HG02763 (cell line): Measurements from ENCODE around the gene MDFIC.

Experiments
- ATAC-seq: cut with Tn5 transposase; IDR thresholded peaks from one replicate; pipeline ENCODE4 v1.9.1; 2021; ENCODE audit warnings: mild to moderate bottlenecking, moderate library complexity; ENCODE audit not compliant: unreplicated experiment

The MDFIC gene

DNA sequence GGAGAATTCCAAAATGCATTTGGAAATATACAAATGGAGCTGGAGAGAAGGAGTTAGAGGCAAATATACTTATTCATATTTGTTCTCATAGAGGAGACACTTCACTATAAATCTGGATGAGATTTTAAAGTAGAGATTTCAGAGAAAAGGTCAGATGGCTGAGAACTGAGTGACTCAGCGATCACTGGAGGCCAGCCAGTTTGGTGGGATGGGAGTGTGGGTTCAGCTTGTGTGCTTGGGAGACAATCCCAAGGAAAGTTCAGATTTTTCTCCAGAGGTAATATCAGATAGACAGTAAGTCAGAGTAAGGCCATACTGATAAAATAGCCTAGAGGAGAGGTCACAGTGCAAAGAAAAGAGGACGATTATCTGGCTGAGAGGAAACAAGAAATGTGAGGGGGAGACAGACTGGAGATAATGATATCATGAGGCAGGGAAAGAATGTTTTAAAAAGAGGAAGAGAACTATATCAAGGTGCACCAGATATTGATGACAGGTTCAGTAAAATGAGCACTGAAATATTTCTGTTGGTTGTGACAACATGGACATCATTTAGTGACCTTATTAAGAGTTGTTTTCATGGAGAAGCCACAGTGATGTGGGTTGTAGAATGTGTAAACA lies 67.0 kb downstream of the MDFIC start:
- no peak for ATAC-seq

DNA sequence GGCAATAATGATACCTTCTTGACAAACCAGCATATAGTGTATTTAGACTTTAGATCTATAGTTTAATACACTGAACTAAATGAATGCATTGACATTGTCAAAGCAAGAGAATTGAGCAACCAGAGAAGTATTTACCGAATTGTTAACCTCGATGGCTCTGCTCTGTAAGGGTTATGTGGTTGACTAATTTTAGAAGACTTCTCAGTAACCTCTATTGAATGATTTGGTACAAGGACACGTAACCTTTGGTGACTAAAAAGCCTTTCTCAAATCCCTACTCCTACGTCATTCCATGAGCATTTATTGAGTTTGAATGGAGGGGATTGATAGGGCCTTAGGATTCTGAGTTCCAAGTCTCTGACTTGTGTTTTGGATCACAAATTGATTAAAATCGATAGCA lies 67.6 kb downstream of the MDFIC start:
- ATAC-seq = no peak

DNA sequence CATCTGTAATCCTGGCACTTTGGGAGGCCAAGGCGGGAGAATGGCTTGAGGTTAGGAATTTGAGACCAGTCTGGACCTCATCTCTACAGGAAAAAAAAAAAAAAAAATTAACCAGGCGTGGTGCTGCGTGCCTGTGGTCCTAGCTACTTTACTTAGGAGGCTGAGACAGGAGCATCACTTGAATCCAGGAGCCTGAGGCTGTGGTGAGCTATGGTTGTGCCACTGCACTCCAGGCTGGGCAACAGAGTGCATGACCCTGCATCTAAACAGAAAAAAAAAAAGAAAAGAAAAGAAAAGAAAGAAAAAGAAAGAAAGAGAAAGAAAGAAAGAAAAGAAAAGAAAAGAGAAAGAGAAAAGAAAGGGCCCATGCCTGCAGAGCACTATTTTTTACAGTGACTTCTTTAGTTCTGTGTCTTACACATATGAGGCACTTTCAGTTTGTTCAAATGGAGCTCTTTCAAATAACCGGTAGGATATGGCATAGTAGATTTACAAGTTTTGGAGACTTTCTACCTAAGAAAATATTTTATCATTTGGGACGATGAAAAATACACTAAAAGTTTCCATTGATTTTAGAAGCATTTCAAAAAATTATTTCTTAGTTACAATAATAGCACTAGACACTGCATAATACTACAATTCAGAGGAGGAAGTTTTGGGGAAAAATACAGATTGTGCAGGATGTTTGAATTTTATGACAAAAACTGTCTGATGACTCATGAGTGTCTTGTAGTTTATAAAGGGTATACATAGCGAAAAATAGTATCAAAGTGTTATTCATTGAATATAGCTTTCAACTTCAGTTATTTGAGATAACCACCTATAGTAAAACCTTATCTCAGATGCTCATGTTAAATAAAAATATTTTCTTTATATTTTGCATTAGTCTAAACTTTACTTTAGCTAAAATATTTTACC lies 75.9 kb downstream of the MDFIC start:
- no peak for ATAC-seq

DNA sequence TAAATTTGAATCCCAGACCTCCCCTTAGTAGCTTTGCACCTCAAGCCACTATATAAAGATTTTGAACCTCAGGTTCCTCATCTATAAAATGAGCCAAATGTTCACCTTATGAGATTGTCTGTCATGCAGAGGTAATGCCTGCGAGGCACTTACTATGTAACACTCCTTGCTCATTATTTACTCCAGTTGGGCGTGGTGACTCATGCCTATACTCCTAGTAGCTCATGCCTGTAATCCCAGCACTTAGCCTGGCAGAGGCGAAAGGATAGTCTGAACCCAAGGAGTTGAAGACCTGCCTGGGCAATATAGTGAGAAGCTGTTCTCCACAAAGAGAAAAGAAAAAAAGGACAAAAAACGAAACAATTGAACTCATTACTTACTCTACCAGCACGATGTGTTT lies 82.2 kb downstream of the MDFIC start:
- no peak for ATAC-seq

DNA sequence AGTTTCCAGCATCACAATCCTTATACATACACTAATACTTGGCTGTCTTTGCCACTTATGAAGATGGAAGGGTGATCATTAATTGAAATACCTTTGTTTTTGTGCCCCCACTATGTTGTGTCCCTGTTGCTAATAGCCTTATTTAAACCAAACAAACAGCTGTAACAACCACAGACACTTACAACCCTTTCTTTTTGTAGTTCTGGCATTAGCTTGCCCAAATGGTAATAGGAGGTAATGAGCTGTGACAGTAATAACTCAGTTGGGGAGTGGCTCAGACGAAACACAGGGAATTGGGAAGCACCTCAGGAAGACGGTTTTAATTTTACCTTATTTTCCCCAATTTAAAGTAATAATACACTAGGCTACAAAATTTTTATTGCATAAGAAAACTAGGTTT lies 83.4 kb downstream of the MDFIC start:
- ATAC-seq = no peak

DNA sequence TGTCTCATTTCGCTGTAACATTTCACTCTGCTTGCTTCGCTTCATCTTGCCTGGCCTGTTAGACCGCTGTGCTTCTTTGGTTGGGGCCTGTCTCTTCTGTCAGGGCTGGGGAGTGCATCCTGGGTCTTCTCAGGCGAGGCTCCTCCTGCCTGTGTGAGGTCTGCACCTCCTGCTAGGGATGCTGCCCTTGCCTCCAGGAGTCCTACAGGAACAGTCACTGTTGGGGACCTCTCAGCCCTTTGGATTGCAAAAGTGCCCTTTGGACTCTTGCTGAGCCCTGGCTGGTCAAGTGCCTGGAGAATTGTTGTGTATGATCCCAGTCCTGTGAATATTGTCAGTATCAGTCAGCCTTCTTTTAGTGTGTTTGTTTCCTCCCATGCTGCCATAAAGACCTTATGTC lies 84.1 kb downstream of the MDFIC start:
- no peak for ATAC-seq

DNA sequence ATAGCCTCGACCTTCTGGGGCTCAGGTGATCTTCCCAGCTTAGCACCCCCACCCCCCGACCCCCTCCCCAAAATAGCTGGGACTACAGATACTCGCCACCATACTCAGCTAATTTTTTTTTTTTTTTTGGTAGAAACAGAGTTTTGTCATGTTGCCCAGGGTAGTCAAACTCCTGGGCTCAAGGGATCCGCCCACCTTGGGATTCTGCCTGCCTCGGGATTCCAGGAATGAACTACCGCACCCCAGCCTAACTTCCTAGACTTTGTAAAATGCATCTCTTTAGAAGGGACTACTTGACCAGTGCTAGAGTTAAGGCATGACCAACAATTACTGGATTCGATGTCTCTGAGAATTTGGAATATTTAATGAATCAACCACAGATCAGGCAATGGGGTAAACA lies 85.9 kb downstream of the MDFIC start:
- ATAC-seq = no peak

DNA sequence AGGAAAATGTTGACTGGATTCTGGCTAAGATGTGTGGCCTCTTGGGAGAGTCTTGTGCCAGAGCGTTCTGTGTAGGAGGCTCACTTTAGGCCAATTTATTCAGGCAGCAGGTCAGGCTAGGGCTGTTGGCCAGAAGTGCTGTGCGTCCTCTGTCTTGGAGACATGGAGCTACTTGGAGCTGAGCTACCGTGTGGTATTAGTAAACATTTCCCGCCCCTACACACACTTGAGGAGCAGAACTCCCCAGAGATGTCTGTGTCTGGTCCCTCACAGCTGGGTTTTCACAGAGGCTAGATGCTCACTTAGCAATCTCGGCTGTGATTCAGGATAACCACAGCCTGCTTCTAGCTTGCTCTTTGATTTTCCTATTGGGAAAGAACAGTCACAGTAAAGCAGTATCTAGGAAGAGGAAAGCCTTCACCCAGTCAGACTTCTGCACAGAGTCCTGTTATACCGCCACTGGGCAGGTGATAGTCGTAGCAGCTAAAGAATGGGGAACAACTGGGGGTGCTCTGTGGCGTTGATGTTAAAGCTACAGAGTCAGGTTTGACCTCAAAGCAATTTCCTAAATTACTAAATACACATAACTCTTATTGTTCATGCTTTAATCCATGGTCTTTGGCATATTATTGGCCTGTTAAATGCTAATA lies 86.7 kb downstream of the MDFIC start:
- ATAC-seq = peak; percentile 50

DNA sequence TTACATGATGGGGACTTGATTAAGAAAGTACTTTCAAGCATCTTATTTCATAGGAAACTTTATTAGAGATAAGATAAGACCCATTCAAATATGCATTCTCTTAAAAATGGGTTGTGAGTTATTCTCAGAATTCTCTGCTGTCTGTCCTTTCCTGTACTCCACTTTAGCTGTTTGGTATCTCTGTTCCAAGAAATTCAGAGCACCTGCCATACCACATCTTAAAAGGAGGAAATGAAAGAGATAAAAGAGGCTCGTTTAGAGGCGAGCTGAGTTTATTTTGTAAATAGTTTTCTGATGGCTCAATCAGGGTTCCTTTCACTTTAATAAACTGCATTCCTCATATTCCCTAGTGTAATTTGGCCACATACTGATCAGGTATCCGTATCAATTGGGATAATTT lies 87.2 kb downstream of the MDFIC start:
- ATAC-seq = peak; percentile 78

DNA sequence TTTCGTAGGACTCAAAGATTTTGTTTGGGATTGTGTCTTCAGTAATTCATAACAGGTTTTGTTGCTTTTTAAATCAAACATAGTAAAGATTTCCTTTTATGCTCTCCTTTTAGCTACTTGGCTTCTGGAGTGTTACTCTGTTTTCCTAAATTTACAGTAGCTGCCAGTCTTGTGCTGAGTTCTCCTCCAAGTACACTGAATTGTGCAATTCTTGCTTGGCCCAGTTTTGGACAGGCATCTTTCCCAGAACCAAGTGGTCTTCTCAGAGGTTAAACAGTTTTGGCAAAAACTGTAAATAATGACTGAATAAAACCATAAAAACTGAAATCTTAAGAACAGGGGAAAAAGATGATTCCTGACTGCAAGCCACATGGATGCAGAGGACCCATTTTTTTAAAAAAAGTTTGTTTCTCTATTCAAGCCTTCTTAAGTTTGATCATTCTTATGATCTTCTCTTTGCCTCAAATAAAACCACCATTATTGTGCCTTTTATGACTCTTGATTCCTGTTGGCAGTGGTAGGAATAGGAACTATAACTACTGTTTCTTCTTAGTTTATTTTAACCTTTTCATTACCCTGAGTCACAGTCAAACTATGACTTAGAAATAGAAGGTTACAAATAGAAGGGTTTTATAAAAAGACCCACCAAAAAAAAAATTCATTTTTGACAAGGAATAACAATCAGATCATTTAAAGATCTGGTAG lies 88.0 kb downstream of the MDFIC start:
- no peak for ATAC-seq

DNA sequence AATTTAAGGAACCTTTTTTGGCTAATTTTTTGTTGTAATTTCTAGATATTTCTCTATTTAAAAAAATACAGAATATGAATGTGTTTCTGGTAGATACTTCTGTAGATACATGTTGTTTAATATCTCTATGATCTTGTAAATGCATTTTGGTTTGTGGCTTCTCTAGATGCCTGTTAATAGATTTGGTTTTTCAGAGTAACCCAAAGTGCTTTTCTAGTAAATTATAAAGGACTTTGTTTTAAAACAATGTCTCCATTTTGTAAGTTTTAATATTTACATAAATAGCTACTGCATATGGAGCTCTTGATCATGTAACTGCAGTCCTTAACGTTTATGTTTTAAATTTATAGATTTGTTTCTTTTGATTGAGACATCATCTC lies 88.5 kb downstream of the MDFIC start:
- no peak for ATAC-seq

DNA sequence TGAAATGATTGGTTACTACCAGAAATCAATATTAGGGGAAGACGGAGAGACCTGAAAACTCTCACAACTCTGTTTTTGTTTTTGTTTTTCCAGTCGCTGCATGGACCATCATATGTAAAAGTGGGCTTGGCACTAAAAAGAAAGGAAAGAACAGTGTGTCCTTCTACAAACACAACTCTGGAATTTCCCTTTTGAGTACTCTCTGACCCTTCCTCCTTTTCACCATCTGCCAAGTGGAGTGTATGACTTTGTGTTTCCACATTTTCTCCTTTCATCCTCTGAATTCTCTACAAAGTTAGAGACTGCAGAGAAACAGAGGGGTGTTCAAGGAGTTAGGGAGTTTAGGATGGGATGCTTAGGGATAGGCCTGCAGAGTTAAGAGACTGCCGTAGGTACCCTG lies 92.0 kb downstream of the MDFIC start:
- ATAC-seq = no peak

DNA sequence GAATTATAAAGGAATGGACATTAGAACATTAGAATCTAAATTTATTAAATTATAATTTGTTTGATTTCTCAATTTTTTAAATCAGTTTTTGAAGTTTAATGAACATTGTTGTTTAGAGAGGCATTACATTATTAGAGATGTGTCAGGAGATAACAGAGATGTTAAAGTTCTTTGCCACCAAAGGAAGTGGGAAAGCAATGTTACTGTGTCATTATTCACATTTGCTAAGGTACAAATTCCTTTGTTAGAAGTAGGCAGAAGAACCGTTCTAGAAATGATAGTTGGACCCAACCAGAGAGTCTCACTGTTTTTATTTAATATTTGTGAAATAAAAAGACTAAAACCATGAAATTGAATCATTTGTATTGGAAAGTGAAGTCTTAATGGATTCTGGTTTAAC lies 92.9 kb downstream of the MDFIC start:
- ATAC-seq = no peak

DNA sequence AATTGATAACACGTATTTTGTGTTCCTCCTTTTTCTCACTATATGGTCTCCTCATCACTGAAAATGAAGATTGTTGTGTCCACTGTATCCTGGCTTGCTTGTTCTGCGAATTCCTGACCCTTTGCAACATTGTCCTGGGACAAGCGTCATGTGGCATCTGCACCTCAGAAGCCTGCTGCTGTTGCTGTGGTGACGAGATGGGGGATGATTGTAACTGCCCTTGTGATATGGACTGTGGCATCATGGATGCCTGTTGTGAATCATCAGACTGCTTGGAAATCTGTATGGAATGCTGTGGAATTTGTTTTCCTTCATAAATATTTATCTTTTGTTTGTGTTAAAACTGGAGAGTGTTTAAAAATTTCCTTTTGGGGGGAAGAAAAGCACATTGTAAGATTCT lies 93.7 kb downstream of the MDFIC start:
- ATAC-seq = no peak

DNA sequence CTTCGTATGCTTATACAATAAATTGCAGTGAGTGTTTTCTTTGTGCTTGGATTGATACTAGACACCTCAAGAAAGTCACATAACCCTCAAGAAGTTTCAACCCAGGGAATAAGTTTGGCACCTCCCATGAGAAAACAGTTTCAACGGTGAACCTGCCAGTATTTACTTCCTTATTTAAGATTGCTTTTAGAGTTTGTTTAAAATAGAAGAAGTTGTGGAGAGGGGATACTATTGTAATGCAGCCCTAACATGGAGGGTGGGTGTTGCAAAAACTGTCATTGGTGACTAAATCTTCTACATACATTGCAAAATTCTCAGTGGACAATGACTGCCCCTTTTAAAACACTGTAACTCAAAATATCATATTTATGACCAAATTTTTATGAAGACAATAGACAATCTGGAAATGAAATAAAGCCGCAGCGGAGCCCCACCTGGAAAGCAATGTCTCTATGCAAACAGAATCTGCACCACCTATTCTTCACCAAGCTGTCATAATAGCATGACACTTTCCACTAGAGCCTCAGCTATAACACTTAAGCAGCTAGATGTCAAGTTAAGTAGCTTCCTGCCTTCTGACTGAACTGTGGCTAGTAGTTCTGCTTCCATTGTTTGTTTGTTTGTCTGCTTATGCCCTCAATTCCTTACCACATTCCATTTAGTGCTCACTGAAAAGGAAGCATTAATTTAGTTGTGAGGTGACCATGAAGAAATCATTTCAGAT lies 98.2 kb downstream of the MDFIC start:
- no peak for ATAC-seq

DNA sequence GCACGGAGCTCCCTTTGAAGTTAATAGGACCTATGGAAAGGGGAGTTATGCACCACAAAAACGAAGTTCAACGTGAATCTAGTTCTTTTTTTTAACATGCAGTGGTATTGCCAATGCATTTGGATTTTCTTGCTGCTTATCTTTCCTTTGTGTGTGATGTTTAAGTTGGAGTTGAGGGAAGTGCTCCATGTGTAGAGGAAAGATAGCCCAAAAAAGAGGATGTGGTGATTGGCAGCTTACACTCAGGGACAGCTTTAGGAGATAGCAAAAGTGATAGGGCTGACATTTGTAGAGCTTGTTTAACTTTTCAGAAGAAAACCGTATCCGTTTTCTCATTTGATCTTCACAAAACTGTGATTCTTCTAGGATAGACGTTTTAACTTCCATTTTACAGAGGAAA lies 101.3 kb downstream of the MDFIC start:
- ATAC-seq = no peak

DNA sequence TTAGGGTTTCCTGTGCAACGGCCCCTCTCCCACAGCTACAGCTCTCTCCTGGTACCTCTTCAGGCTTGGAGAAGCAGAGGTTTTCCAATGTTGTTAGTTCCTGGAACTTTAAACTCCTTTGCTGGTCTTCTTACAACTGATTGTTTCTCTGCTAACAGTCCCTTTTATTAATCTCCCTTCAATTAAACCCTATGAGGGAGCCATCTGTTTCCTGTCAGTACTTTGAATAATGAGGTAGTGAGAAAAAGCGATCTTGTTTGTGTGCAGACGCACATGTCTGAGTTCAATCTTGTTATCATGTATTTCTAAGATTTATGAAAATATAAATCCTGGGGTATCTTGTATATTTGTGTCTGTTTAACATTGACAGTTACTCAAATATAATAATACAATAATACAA lies 102.4 kb downstream of the MDFIC start:
- ATAC-seq = no peak

DNA sequence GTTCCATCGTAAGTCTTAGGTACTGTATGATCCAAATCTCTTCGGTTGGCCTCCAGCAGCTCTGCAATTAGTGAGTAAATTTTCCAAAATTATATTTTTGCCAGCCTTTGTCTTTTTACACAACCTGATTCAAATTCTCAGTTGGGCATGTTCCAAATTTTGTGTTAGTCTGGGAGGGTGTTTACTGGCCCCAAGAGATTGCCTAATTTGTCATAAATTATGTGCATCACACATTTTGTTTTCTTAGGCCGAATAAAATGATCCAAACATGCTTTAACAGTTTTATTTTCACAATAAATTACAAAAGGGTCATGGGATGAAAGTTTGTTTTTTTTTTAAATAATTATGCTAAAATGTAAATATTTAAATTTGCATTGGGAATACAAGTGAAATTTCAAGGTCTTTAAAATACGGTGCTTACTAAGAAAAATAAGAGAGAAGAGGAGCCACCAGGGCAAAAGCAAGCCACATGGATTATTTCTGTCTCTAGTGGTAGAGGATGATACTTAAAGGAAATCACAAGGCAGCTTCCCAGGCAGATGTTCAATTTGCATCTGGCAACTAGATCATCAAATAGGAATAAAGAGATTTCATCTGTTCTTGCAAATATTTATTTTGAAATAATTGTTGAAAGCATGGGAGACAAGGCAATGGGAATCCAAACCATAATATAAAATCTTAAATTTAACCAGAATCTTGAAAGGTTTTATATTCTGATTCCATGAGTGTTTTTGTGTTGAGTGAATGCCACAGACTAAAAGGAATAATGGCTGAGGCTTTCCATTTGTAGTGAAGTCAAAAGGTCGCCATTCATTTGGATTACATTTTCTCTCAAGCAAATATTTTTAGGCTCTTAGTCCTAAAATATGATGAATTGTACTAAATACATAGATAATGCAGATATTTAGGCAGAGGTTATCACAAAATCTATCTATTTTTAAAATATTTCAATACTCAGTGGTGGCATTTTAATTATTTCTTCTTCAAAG lies 111.1 kb downstream of the MDFIC start:
- no peak for ATAC-seq

DNA sequence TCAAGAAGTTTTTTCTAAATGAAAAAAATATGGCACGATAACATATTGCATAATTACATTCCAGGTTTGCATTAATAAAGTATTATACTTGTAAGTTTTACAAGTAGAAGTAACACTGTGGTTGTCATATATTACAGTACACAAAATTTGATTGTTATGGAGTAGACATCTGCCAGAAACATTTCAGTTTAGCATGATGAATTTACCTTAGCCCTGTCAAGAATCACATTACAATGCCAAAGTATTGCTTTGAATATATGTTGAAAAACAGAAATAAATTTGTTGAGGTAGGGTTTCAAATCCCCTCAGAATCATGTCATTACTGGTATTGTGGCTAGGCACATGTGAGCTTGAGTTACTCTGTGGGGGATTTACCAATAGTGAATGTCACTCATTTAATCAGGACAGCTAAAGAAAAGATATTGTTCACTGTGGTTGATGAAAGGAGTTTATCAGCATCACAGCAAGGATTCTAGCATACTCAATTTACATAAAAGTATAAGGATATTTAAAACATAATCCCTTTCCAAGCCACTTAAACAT lies 112.1 kb downstream of the MDFIC start:
- ATAC-seq = no peak
